Endothelial cell of umbilical vein (primary cell): Measurements from ENCODE around the gene SPATS2L. TPM values are rescaled to one million over a fixed set of nuclear protein-coding genes. Genes with fewer than 3 reads are reported as not detected.

ENCODE experiments used
- BruUV-seq: library from RNA; stranded (reverse); fragments of 400-500 nt; replicated peaks from 2 replicates; lab custom pipeline; 2021; lab: Mats Ljungman, UMichigan
- CTCF ChIA-PET: fragments of 300-600, 350-600 bp; sonication (Branson Sonifier 250); formaldehyde crosslinking; loops from one replicate; lab custom pipeline; 2021; ENCODE audit warnings: antibody characterized with exemption, inconsistent platforms; lab: Charles Lee
- POLR2A ChIA-PET: fragments of 300-600, 350-600 bp; sonication (Branson Sonifier 250); formaldehyde crosslinking; loops from one replicate; lab custom pipeline; 2021; ENCODE audit warnings: antibody characterized with exemption, inconsistent platforms; lab: Charles Lee
- DNase-seq: peaks from one replicate; pipeline ENCODE4 v3.0.0-alpha.2; 2011; ENCODE audit warnings: low read depth, low spot score
- FAIRE-seq: peaks from 2 replicates; lab custom pipeline; 2011; peaks lifted over from hg19 to GRCh38; lab: Jason Lieb, UNC
- H2AFZ ChIP-seq: 2 replicates; pipeline ENCODE4 v1.6.0; 2012; ENCODE audit warnings: low read depth, low read length, control low read depth, inconsistent platforms
- H3K27ac ChIP-seq: 2 replicates; pipeline ENCODE4 v1.5.1; 2011; ENCODE audit warnings: low read depth, mild to moderate bottlenecking, control low read depth, low read length, moderate library complexity; ENCODE audit not compliant: insufficient read depth
- H3K27me3 ChIP-seq, 2 experiments: 2 replicates each; pipeline versions ENCODE4 v1.6.0 to v1.6.1; 2011; ENCODE audit warnings: low read length in 2 of 2, mixed read lengths in 1 of 2; ENCODE audit not compliant: control insufficient read depth in 2 of 2, insufficient read depth in 2 of 2
- H3K36me3 ChIP-seq, 2 experiments: 2 replicates in 1 of 2; 3 replicates in 1 of 2; pipeline ENCODE4 v1.5.1; 2011; ENCODE audit warnings: low read length in 2 of 2, mild to moderate bottlenecking in 1 of 2, moderate library complexity in 1 of 2; ENCODE audit not compliant: control insufficient read depth in 2 of 2, insufficient read depth in 2 of 2; ENCODE audit errors: extremely low read depth in 1 of 2
- H3K4me1 ChIP-seq: 3 replicates; pipeline ENCODE4 v1.5.1; 2011; ENCODE audit warnings: mild to moderate bottlenecking, low read length; ENCODE audit not compliant: control insufficient read depth, insufficient read depth; ENCODE audit errors: extremely low read depth
- H3K4me2 ChIP-seq: 2 replicates; pipeline ENCODE4 v1.6.1; 2011; ENCODE audit warnings: low read length, control low read depth, mixed read lengths; ENCODE audit not compliant: insufficient read depth
- H3K4me3 ChIP-seq, 3 experiments: fragments of 200-600 bp in 1 of 3; sonication (generic), shearing (Covaris generic) in 1 of 3; replicated peaks in 1 of 3; 2 replicates each; pipeline ENCODE4 v1.5.1; 2011 to 2016; ENCODE audit warnings: control low read depth in 3 of 3, low read length in 3 of 3, mild to moderate bottlenecking in 2 of 3, inconsistent platforms in 1 of 3, low read depth in 1 of 3, moderate library complexity in 1 of 3; ENCODE audit not compliant: insufficient read depth in 1 of 3
- H3K79me2 ChIP-seq: 2 replicates; pipeline ENCODE4 v1.6.0; 2012; ENCODE audit warnings: low read length, inconsistent platforms; ENCODE audit not compliant: control insufficient read depth, insufficient read depth
- H3K9ac ChIP-seq: replicated peaks from 2 replicates; pipeline ENCODE3; 2011; ENCODE audit warnings: low read length, control low read depth; ENCODE audit not compliant: insufficient read depth; ENCODE audit errors: extremely low read depth
- H3K9me1 ChIP-seq: replicated peaks from 3 replicates; pipeline ENCODE4 v1.6.0; 2011; ENCODE audit warnings: mild to moderate bottlenecking, low read length; ENCODE audit not compliant: control insufficient read depth, insufficient read depth; ENCODE audit errors: extremely low read depth
- H3K9me3 ChIP-seq: replicated peaks from 2 replicates; pipeline ENCODE4 v1.5.1; 2012; ENCODE audit warnings: low read length, inconsistent platforms; ENCODE audit not compliant: control insufficient read depth, insufficient read depth
- H4K20me1 ChIP-seq: replicated peaks from 2 replicates; pipeline ENCODE3; 2011; ENCODE audit warnings: mild to moderate bottlenecking, low read length; ENCODE audit not compliant: control insufficient read depth, insufficient read depth; ENCODE audit errors: extremely low read depth
- CTCF ChIP-seq, 2 donors: IDR thresholded peaks; 1 replicate in 1 of 2; 2 replicates in 1 of 2; pipeline ENCODE4 v1.5.1; 2011; ENCODE audit warnings: low read length in 2 of 2, mild to moderate bottlenecking in 2 of 2, moderate library complexity in 2 of 2, control low read depth in 1 of 2, inconsistent platforms in 1 of 2, low read depth in 1 of 2; ENCODE audit not compliant: insufficient read depth in 1 of 2; ENCODE audit errors: extremely low read depth in 1 of 2
- EZH2 ChIP-seq: IDR thresholded peaks from 2 replicates; pipeline ENCODE4 v1.6.1; 2012; ENCODE audit warnings: borderline replicate concordance, low read depth, mild to moderate bottlenecking, moderate library complexity, low read length, inconsistent platforms; ENCODE audit not compliant: severe bottlenecking
- FOS ChIP-seq: IDR thresholded peaks from 2 replicates; pipeline ENCODE4 v1.6.1; 2011; ENCODE audit warnings: mild to moderate bottlenecking, low read length, moderate library complexity, borderline replicate concordance; ENCODE audit not compliant: insufficient read depth
- GATA2 ChIP-seq: IDR thresholded peaks from 2 replicates; pipeline ENCODE4 v1.7.0; 2011; ENCODE audit warnings: low read depth, mild to moderate bottlenecking, moderate library complexity, mixed read lengths, low read length; ENCODE audit not compliant: insufficient read length, insufficient read depth
- JUN ChIP-seq: IDR thresholded peaks from 2 replicates; pipeline ENCODE4 v1.6.1; 2011; ENCODE audit warnings: borderline replicate concordance, low read depth; ENCODE audit not compliant: insufficient read length, insufficient read depth
- MAX ChIP-seq: IDR thresholded peaks from 2 replicates; pipeline ENCODE4 v1.6.1; 2011; ENCODE audit not compliant: insufficient read depth, insufficient read length
- MYC ChIP-seq: IDR thresholded peaks from one replicate; pipeline ENCODE4 v1.6.1; 2011; ENCODE audit warnings: mild to moderate bottlenecking, low read depth, low read length
- POLR2A ChIP-seq: IDR thresholded peaks from 2 replicates; pipeline ENCODE4 v1.6.1; 2012; ENCODE audit warnings: low read depth, mild to moderate bottlenecking, control low read depth, low read length
- POLR2AphosphoS5 ChIP-seq: IDR thresholded peaks from 2 replicates; pipeline ENCODE4 v1.6.1; 2012; ENCODE audit warnings: low read depth, mild to moderate bottlenecking, control low read depth, low read length, moderate library complexity; ENCODE audit not compliant: insufficient read depth
- dilution Hi-C: fragments of 300-500 bp; cut with MboI; formaldehyde crosslinking; loops from one replicate; pipeline ENCODE4 v1.15.0; 2019; ENCODE audit warnings: low sequenced_read_pairs; ENCODE audit not compliant: extremely low pct_ligation_motif_present
- intact Hi-C: fragments of 100-400 bp; cut with micrococcal nuclease; formaldehyde crosslinking; loops from one replicate; pipeline ENCODE4 v1.10.0; 2022
- polyA plus RNA-seq, 4 experiments: library from polyadenylated mRNA; depleted of rRNA in 3 of 4; stranded (reverse) in 3 of 4; unstranded in 1 of 4; fragments of >200 nt; gene quantifications; 2 replicates each; pipeline versions ENCODE4 v1.2.1 to v1.2.3, GENCODE V29; 2011 to 2012; ENCODE audit warnings: missing spikeins in 1 of 4
- total RNA-seq: library from RNA; stranded (reverse); gene quantifications from 2 replicates; pipeline ENCODE4 v1.2.3, GENCODE V29; 2021

SPATS2L gene
- total and polyA plus RNA-seq, 2 donors (not counting 3 experiments of a cell fraction or from before 2014, with no cell fraction given) = 29.1 to 72.9 TPM

- Histone ChIP-seq H4K20me1 (no peaks in the 10 kb centered on the region), H3K9me3 (no peaks in the 10 kb centered on the region), H3K4me3 (no peak overlapping the region), H3K27ac (no peak overlapping the region), H3K27me3 (no peaks in the 10 kb centered on the region), H3K79me2 (peaks cover 10% of the 10 kb centered on the region), H3K4me1 (peaks cover 37% of the 10 kb centered on the region), H3K36me3 (no peaks in the 10 kb centered on the region), H2AFZ (no peak overlapping the region), H3K9ac (no peak overlapping the region), H3K9me1 (no peaks in the 10 kb centered on the region), H3K4me2 (no peak overlapping the region)
- FAIRE-seq = no peak
- ChIA-PET CTCF (interaction anchor here (1.9 kb wide), 1 partner anchor 10 kb away, joined by 6 read pairs; no protein-coding TSS in a partner anchor), POLR2A (no interaction called here)
- dilution Hi-C loops (no loop called here), intact Hi-C loops (no loop called here)
- TF ChIP-seq GATA2 (no peak), CTCF (IDR thresholded peaks at IDR 0.05; ENCODE audit: extremely low read depth in 1 of 2, insufficient read depth in 1 of 2, low read depth in 1 of 2, low read length in 2 of 2) (no peak), EZH2 (no peak), MAX (no peak), POLR2A (no peak), MYC (no peak), JUN (no peak), FOS (no peak), POLR2AphosphoS5 (no peak)
- no TSS peak for BruUV-seq
- no peak for DNase-seq
Observed at GRCh38 chr2:200373973-200374416, 67.5 kb downstream of the SPATS2L start.
